HG03066 (cell line): ENCODE results near the gene CCDC141.

Experiments used
- ATAC-seq: cut with Tn5 transposase; IDR thresholded peaks from one replicate; pipeline ENCODE4 v1.9.1; 2021; ENCODE audit warnings: low read depth; ENCODE audit not compliant: unreplicated experiment

Gene CCDC141

GRCh38 chr2:178877874-178878273 is 172.1 kb downstream of the CCDC141 start:
- ATAC-seq, result no peak

GRCh38 chr2:178874529-178875240 is 175.3 kb downstream of the CCDC141 start:
- no peak for ATAC-seq

GRCh38 chr2:178873912-178874311 is 176.0 kb downstream of the CCDC141 start:
- no peak for ATAC-seq

GRCh38 chr2:178871536-178871935 is 178.4 kb downstream of the CCDC141 start:
- ATAC-seq, result no peak

GRCh38 chr2:178870703-178871102 is 179.2 kb downstream of the CCDC141 start:
- no peak for ATAC-seq

GRCh38 chr2:178865999-178866398 is 183.9 kb downstream of the CCDC141 start:
- no peak for ATAC-seq

- ATAC-seq, result no peak
Measured at GRCh38 chr2:178865146-178865936, 184.6 kb downstream of the CCDC141 start.

- no peak for ATAC-seq
Measured at GRCh38 chr2:178863856-178864620, 185.9 kb downstream of the CCDC141 start.

GRCh38 chr2:178863130-178863855 is 186.6 kb downstream of the CCDC141 start:
- no peak for ATAC-seq

- no peak for ATAC-seq
Measured at GRCh38 chr2:178860551-178860950, 189.4 kb downstream of the CCDC141 start.

- ATAC-seq, result no peak
Measured at GRCh38 chr2:178859730-178860129, 190.2 kb downstream of the CCDC141 start.

GRCh38 chr2:178858896-178859625 is 190.9 kb downstream of the CCDC141 start:
- ATAC-seq, result no peak

- ATAC-seq, result no peak
Measured at GRCh38 chr2:178855151-178855550, 194.8 kb downstream of the CCDC141 start.

GRCh38 chr2:178848335-178848734 is 201.6 kb downstream of the CCDC141 start:
- no peak for ATAC-seq

GRCh38 chr2:178846458-178846802 is 203.5 kb downstream of the CCDC141 start:
- ATAC-seq, result no peak

GRCh38 chr2:178845566-178846457 is 204.1 kb downstream of the CCDC141 start:
- no peak for ATAC-seq

GRCh38 chr2:178844701-178845100 is 205.2 kb downstream of the CCDC141 start:
- ATAC-seq, result no peak

GRCh38 chr2:178844269-178844668 is 205.7 kb downstream of the CCDC141 start:
- no peak for ATAC-seq

- ATAC-seq, result no peak
Measured at GRCh38 chr2:178843697-178844096, 206.2 kb downstream of the CCDC141 start.
